ENCODE results near the gene CHTOP.

CHTOP gene

GRCh38 chr1:153609585-153609907, 24.3 kb upstream of the CHTOP start:
- TF ChIP-seq FOXM1 (IDR thresholded peaks at IDR 0.05; ENCODE audit: borderline replicate concordance, low read depth) (no peak), TEAD4 (IDR thresholded peaks at IDR 0.05) (no peak), MAX (IDR thresholded peaks at IDR 0.05) (no peak), EGR1 (IDR thresholded peaks at IDR 0.05) (no peak), YY1 (IDR thresholded peaks at IDR 0.05; ENCODE audit: low read depth) (no peak), REST (IDR thresholded peaks at IDR 0.05; ENCODE audit: low read depth) (no peak), NFIC (IDR thresholded peaks at IDR 0.05) (no peak), CEBPB (IDR thresholded peaks at IDR 0.05) (no peak), USF1 (IDR thresholded peaks at IDR 0.05) (no peak), CREB1 (IDR thresholded peaks at IDR 0.05; ENCODE audit: low read depth) (no peak), TAF1 (IDR thresholded peaks at IDR 0.05; ENCODE audit: low read depth) (no peak), RAD21 (IDR thresholded peaks at IDR 0.05; ENCODE audit: low read depth) (no peak), TCF12 (IDR thresholded peaks at IDR 0.05; ENCODE audit: low read depth) (no peak), EP300 (IDR thresholded peaks at IDR 0.05; ENCODE audit: borderline replicate concordance) (no peak), ZBTB7A (IDR thresholded peaks at IDR 0.05; ENCODE audit: low read depth) (no peak)

- TF ChIP-seq EGR1 (IDR thresholded peaks at IDR 0.05), result no peak
- no peak for TF ChIP-seq RAD21 (IDR thresholded peaks at IDR 0.05; ENCODE audit: low read depth)
- no peak for TF ChIP-seq USF1 (IDR thresholded peaks at IDR 0.05)
- TF ChIP-seq ZBTB7A (IDR thresholded peaks at IDR 0.05; ENCODE audit: low read depth), result no peak
- no peak for TF ChIP-seq TEAD4 (IDR thresholded peaks at IDR 0.05)
- no peak for TF ChIP-seq REST (IDR thresholded peaks at IDR 0.05; ENCODE audit: low read depth)
- no peak for TF ChIP-seq NFIC (IDR thresholded peaks at IDR 0.05)
- TF ChIP-seq CREB1 (IDR thresholded peaks at IDR 0.05; ENCODE audit: low read depth), result no peak
- no peak for TF ChIP-seq TAF1 (IDR thresholded peaks at IDR 0.05; ENCODE audit: low read depth)
- no peak for TF ChIP-seq CEBPB (IDR thresholded peaks at IDR 0.05)
- no peak for TF ChIP-seq TCF12 (IDR thresholded peaks at IDR 0.05; ENCODE audit: low read depth)
- TF ChIP-seq EP300 (IDR thresholded peaks at IDR 0.05; ENCODE audit: borderline replicate concordance), result no peak
- TF ChIP-seq MAX (IDR thresholded peaks at IDR 0.05), result no peak
- no peak for TF ChIP-seq YY1 (IDR thresholded peaks at IDR 0.05; ENCODE audit: low read depth)
- TF ChIP-seq FOXM1 (IDR thresholded peaks at IDR 0.05; ENCODE audit: borderline replicate concordance, low read depth), result no peak
Observed at GRCh38 chr1:153610334-153610733, 23.5 kb upstream of the CHTOP start.

- no peak for TF ChIP-seq CREB1 (IDR thresholded peaks at IDR 0.05; ENCODE audit: low read depth)
- TF ChIP-seq MAX (IDR thresholded peaks at IDR 0.05), result peak; percentile 47
- TF ChIP-seq CEBPB (IDR thresholded peaks at IDR 0.05), result peak; percentile 43; the same call in 1 of the 2 replicates
- no peak for TF ChIP-seq NFIC (IDR thresholded peaks at IDR 0.05)
- TF ChIP-seq EGR1 (IDR thresholded peaks at IDR 0.05), result no peak
- TF ChIP-seq TEAD4 (IDR thresholded peaks at IDR 0.05), result no peak
- TF ChIP-seq TCF12 (IDR thresholded peaks at IDR 0.05; ENCODE audit: low read depth), result no peak
- no peak for TF ChIP-seq RAD21 (IDR thresholded peaks at IDR 0.05; ENCODE audit: low read depth)
- TF ChIP-seq USF1 (IDR thresholded peaks at IDR 0.05), result 0 out of 2 replicates have a peak, but pooled peaks have one; percentile 13
- TF ChIP-seq YY1 (IDR thresholded peaks at IDR 0.05; ENCODE audit: low read depth), result no peak
- TF ChIP-seq REST (IDR thresholded peaks at IDR 0.05; ENCODE audit: low read depth), result no peak
- TF ChIP-seq FOXM1 (IDR thresholded peaks at IDR 0.05; ENCODE audit: borderline replicate concordance, low read depth), result no peak
- no peak for TF ChIP-seq ZBTB7A (IDR thresholded peaks at IDR 0.05; ENCODE audit: low read depth)
Observed at GRCh38 chr1:153610811-153611301, 23.0 kb upstream of the CHTOP start.

Data from Ishikawa (cell line).